ENCODE measurements around the gene ABCB9.

- TF ChIP-seq POLR2A (IDR thresholded peaks at IDR 0.05), result no peak
- TF ChIP-seq CTCF (IDR thresholded peaks at IDR 0.05), result no peak
- no peak for TF ChIP-seq POLR2AphosphoS5 (IDR thresholded peaks at IDR 0.05)
Measured at GRCh38 chr12:123006977-123007376, 40.7 kb upstream of the ABCB9 start.

Data from prostate gland (tissue), 2 donors.